GM19452 (cell line): ENCODE measurements around the gene SGSM2.

Experiments
- ATAC-seq: cut with Tn5 transposase; IDR thresholded peaks from one replicate; pipeline ENCODE4 v1.9.1; 2021; ENCODE audit not compliant: unreplicated experiment

The SGSM2 gene

DNA sequence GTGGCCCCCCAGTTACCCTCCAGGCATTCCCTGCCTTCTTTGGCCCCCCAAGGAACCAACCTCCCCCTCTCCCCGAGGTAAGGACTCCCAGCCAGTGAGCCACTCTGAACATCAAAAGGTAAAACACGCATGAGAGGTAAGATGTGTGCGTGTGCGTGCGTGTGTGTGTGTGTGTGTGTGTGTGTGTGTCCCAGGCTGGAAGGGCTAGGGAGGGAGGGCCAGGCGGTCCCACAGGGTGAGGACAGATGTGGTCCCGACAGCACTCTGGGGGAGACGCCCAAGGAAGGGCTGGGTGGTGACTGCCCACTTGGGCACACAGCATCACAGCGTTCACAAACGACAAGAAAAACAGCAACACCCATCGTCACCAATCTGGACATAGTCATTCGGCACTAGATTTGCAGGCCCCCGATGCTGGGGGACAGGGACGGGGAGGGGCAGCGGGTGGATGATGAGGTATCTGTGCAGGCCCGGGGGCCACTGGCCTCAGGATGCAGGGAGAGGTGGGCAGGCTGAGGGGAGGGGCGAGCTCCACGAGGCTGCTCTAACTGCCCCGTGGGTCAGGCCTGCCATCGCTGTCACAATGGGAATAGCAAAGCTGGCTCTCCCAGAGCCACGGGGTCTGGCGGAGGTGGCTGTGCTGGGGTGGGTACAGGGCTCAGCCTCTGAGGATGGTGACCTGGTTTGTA lies 47.3 kb downstream of the SGSM2 start:
- ATAC-seq: no peak

GRCh38 chr17:2385240-2386210 lies 48.2 kb downstream of the SGSM2 start:
- no peak for ATAC-seq

DNA sequence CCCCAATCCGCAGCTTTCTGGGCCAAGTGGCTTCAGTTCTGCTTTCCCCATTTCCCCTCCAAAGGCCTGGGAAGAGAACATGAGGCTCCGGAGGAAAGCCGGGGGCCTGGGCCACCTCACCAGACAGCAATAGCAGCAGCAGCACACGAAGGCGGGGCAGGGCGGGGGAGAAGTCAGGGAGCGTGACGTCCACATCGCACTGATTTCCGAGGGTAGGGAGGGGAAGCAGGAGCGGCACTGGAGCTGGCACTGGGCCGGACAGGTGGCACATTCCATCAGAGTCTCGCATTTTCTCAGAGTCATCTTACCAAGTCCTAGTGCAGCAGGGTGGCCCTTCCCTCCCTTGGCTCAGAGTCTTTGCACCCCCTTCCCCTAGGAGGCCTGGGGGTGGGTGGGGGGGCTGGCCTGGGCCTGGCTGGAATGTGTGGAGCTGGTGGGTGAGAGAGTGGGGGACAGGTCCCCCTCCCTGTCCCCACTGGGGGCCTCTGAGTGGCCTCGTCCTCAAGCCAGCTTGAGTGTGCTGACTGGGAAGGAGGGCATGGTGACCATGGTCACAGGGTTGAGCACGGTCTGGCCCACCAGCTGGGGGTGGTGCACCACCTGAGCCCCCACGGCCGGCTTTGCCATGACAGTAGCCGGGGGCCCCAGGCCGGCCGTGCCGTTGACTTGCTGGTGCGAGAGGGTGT lies 49.2 kb downstream of the SGSM2 start:
- no peak for ATAC-seq

DNA sequence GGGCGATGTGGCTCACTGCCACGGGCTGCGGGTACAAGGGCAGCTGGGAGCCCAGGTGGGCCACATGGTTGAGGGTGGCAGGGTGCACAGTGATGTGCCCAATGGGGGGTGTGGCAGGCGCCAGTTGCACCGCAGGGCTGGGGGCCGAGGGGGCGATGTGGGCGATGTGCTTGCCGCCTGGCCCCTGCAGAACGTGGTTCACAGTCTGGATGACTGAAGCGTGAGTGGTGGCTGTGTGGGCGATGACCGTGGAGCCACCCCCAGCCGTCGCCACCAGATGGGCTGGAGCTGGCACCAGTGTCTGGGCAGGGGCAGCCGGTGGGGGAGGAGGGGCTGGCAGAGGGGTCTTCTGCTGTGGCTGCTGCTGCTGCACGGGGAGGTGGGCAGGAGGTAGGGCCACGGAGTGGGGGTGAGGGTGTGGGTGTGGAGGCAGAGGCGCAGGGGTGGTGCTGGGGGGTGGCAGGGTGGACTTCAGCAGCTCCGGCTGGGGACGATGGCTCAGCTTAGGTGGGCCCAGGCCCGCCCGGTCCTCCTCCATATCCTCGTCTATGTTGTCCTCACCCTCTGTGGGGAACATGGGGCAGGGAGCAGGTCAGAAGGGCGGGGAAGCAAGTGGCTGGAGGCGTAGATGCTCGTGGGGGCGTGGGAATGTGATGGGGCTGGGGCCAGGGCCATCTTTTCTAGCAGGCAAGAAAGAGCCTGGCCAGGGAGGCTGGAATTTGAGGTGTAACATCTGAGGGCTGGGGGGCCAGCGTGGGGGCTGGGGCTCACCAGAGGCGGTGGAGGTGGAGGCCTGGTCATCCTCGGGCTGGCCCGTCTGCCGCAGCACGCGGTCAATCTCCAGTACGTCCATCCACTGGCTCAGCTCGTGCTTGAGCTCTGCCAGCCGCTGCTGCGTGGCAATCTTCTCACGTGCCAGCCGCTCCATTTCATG lies 50.1 kb downstream of the SGSM2 start:
- no peak for ATAC-seq

DNA sequence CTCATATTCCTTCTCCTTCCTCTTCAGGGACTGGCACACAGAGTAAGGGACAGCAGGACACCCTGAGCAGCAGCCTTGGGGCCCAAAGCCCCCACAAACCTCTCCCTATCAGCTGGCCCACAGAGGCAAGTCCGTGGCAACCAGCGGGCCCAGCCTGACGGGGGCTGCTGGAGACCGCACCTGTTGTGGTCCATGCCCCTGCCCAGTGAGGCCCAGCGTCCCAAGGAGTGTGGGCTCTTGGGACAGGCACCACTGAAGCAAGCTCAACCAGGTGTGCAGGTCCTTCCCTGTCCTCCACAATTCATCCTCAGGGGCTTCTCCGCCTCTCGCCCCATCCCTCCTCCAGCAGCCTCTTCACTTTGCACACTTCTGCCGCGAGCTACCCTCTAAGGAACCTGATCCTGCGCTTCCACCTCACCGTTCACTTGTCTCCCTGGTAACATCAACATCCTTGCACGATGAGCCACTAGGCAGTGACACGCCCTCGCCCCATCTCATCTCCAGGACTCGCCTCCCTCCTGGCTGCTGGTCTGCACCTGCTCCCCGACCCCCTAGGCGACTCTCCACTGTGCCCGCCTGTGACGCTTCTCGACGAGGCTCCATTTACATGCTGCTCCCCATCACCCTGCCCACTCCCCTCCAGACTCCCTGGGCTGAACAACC lies 50.9 kb downstream of the SGSM2 start:
- no peak for ATAC-seq

GRCh38 chr17:2388683-2389055 lies 51.4 kb downstream of the SGSM2 start:
- ATAC-seq: no peak

- no peak for ATAC-seq
These were observed 53.0 kb downstream of the SGSM2 start for GRCh38 chr17:2390199-2390836.

GRCh38 chr17:2391597-2392251 lies 54.4 kb downstream of the SGSM2 start:
- ATAC-seq: no peak

DNA sequence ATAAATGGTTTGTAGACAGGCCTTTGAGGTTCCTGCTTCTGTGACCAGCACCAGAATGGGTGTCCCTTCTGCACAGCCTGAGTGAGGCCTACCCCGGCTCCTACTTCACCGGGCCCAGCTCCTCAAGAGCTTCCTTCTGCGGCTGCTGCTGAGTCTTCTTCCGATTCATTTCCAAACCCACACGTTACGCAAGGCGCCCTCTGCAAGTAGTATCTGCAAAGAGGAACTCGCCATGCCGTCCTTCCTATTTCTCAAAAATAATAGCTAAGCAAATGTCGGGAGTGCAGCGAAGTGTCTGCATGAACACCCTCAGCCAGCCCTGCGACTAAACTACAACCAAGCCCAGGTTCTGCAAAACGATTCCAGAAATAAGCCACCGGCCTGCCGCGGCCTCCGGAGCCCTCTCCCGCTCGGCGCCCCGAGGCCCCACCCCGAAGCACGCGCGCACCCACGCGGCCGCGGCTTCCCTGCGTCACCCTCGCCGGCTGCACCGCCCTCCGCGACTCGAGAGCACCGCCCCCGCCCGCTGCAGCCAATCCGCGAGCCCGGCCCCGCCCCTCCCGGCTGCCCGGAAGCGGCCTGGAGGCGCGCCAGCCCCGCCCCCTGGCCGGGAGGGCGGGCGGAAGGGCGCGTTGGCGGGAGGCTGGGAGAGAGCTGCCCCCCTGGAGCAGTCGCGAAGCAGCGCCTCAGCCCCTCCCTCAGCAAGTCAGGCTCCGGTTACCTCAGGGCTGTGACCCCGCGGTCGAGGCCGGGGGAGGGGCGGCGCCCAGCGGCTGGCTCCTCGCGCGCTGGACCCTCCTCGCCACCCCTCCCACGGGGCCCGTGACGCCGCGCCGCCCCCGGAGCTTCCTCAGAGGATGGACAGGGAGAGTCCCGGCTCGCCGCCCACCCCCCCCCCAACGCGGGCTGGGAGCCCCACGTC lies 55.2 kb downstream of the SGSM2 start:
- ATAC-seq: peak; percentile 62

GRCh38 chr17:2393174-2393953 lies 56.1 kb downstream of the SGSM2 start:
- ATAC-seq: peak; percentile 40

- no peak for ATAC-seq
These were observed 56.9 kb downstream of the SGSM2 start for GRCh38 chr17:2393954-2394749.

GRCh38 chr17:2394775-2395201 lies 57.5 kb downstream of the SGSM2 start:
- no peak for ATAC-seq

- no peak for ATAC-seq
These were observed 58.2 kb downstream of the SGSM2 start for GRCh38 chr17:2395258-2396181.

GRCh38 chr17:2396192-2396567 lies 58.9 kb downstream of the SGSM2 start:
- no peak for ATAC-seq

DNA sequence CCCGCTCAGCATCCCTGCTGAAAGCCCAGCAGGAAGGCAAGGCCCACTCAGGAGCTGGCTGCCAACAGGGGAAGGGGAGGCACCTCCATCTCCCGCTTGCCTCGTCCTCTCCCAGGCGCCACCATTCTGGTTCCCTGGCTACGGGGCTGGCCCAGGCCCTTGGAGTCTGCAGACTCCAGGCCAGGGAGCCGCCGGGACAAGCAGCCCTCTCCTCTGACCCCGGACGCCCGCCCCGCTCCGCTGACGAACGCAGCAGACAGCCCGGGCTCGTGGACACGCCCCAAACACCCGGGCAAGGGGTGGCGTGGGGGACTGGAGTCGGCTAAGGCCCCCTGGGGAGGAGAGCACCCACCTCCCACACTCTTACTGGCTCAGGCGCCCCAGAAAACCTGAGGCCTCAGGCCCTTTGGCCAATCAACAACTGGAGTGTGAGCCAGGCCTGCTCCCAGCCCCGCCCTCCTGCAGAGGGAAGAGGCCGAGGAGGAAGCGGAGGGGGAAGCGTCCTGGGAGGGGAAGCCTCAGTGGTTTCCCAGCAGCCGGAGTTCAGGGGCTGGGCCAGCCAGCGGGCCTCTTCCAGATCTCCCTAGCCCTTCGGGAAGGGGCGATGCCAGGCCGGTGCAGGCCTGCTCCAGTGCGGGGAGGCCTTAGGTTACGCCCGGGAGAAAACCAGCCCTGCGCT lies 59.4 kb downstream of the SGSM2 start:
- no peak for ATAC-seq
